Hepatocyte (in vitro differentiated cells): ENCODE data around the gene PCDHGB3. TPM values are rescaled to one million over a fixed set of nuclear protein-coding genes. Genes with fewer than 3 reads are reported as not detected.
"Not testable (repeated sequence)": the region's sequence is repeated elsewhere in the genome, so short reads cannot be mapped to it uniquely, and the experiment has no call there.

ENCODE experiments used
- DNase-seq: peaks from one replicate; pipeline ENCODE4 v3.0.0-alpha.2; 2016; ENCODE audit warnings: low spot score
- H2AFZ ChIP-seq: fragments of 200-600 bp; sonication (generic); 2 replicates; pipeline ENCODE4 v1.6.0; 2016; ENCODE audit warnings: antibody characterized with exemption, mild to moderate bottlenecking
- H3K27ac ChIP-seq: fragments of 200-600 bp; sonication (generic); 2 replicates; pipeline ENCODE4 v1.5.1; 2016; ENCODE audit warnings: mild to moderate bottlenecking
- H3K27me3 ChIP-seq: fragments of 200-600 bp; sonication (generic); 2 replicates; pipeline ENCODE4 v1.6.1; 2016
- H3K36me3 ChIP-seq: fragments of 200-600 bp; sonication (generic); replicated peaks from 2 replicates; pipeline ENCODE4 v1.5.1; 2016; ENCODE audit warnings: low read depth; ENCODE audit not compliant: insufficient read depth
- H3K4me1 ChIP-seq: fragments of 200-600 bp; sonication (generic); 2 replicates; pipeline ENCODE4 v1.5.1; 2016; ENCODE audit warnings: mild to moderate bottlenecking, moderate library complexity; ENCODE audit not compliant: insufficient read depth
- H3K4me2 ChIP-seq: fragments of 200-600 bp; sonication (generic); 2 replicates; pipeline ENCODE4 v1.6.0; 2016
- H3K4me3 ChIP-seq: fragments of 200-600 bp; sonication (generic); 2 replicates; pipeline ENCODE4 v1.5.1; 2016; ENCODE audit warnings: mild to moderate bottlenecking
- H3K79me2 ChIP-seq: fragments of 200-600 bp; sonication (generic); 2 replicates; pipeline ENCODE4 v1.6.0; 2017; ENCODE audit warnings: mild to moderate bottlenecking
- H3K9me2 ChIP-seq: fragments of 200-600 bp; sonication (generic); replicated peaks from 2 replicates; pipeline ENCODE4 v1.6.0; 2017; ENCODE audit warnings: mild to moderate bottlenecking; ENCODE audit not compliant: insufficient read depth
- H3K9me3 ChIP-seq: fragments of 200-600 bp; sonication (generic); 2 replicates; pipeline ENCODE4 v1.5.1; 2016; ENCODE audit warnings: low read depth, mild to moderate bottlenecking
- H4K20me1 ChIP-seq: fragments of 200-600 bp; sonication (generic); 2 replicates; pipeline ENCODE4 v1.6.0; 2016; ENCODE audit warnings: mild to moderate bottlenecking; ENCODE audit not compliant: insufficient read depth, poor library complexity, severe bottlenecking
- CTCF ChIP-seq: fragments of 200-600 bp; sonication (generic); IDR thresholded peaks from 2 replicates; pipeline ENCODE4 v1.5.1; 2016; ENCODE audit warnings: antibody characterized with exemption, mild to moderate bottlenecking; ENCODE audit not compliant: poor library complexity
- EZH2 ChIP-seq: fragments of 200-600 bp; sonication (generic); IDR thresholded peaks from 2 replicates; pipeline ENCODE4 v1.6.1; 2016; ENCODE audit warnings: antibody characterized with exemption, mild to moderate bottlenecking, borderline replicate concordance
- EZH2phosphoT487 ChIP-seq: fragments of 200-600 bp; sonication (generic); IDR thresholded peaks from one replicate; pipeline ENCODE4 v1.6.1; 2018; ENCODE audit warnings: antibody characterized with exemption, mild to moderate bottlenecking, low read depth, moderate library complexity; ENCODE audit not compliant: unreplicated experiment, severe bottlenecking
- WGBS: methylation state at CpG from one replicate; pipeline ENCODE4 v1.1.6; 2016; ENCODE audit warnings: low lambda C conversion rate; ENCODE audit errors: missing lambda C conversion rate; 5-methylcytosine and 5-hydroxymethylcytosine counted together
- polyA plus RNA-seq: library from polyadenylated mRNA; unstranded; fragments of >200 nt; fragmentation: Nextera tagmentation; extraction: Ambion mirVana; gene quantifications from 2 replicates; pipeline ENCODE4 v1.2.1, GENCODE V29; 2016
- total RNA-seq: library from RNA; depleted of rRNA; stranded (reverse); fragments of >200 nt; gene quantifications from 2 replicates; pipeline ENCODE4 v1.2.3, GENCODE V29; 2014

PCDHGB3 gene
- total and polyA plus RNA-seq, 2 experiments from 2014 or later: not detected

- Histone ChIP-seq H3K4me3 (peak within 1 kb of the TSS; percentile 41), H3K4me2 (peak within 1 kb of the TSS; percentile 78), H2AFZ (peak within 1 kb of the TSS; percentile 74), H3K79me2 (peaks cover 23% of the 10 kb centered on the region), H3K27ac (peak within 1 kb of the TSS; percentile 83), H3K9me3 (peaks cover 37% of the 10 kb centered on the region)
- peak; percentile 79 for TF ChIP-seq CTCF
- 9% methylated on average over 51 of the region's 51 CpGs for WGBS
- not testable (repeated sequence) for H3K27me3 ChIP-seq, H4K20me1 ChIP-seq, H3K4me1 ChIP-seq, H3K9me2 ChIP-seq, H3K36me3 ChIP-seq
- peak; percentile 83 for DNase-seq
These were observed 37.9 kb downstream of the PCDHGB3 start, which contains the start of gene PCDHGB6 for GRCh38 chr5:141407790-141408505. TSS of gene PCDHGB6 (plus strand) at chr5:141408021. CDS start at chr5:141408203, 182 bp downstream.

GRCh38 chr5:141409598-141410306 lies 39.7 kb downstream of the PCDHGB3 start:
- TF ChIP-seq EZH2: no peak
- TF ChIP-seq CTCF: no peak
- no peak for TF ChIP-seq EZH2phosphoT487
- H3K9me3 ChIP-seq: peaks cover 40% of the 10 kb centered on the region
- H3K27me3 ChIP-seq: no peaks in the 10 kb centered on the region

GRCh38 chr5:141411575-141411974 lies 41.5 kb downstream of the PCDHGB3 start:
- TF ChIP-seq CTCF (no peak), EZH2 (no peak), EZH2phosphoT487 (no peak)
- 97% methylated on average over 3 of the region's 3 CpGs for WGBS
- no peak overlapping the region for H3K4me3 ChIP-seq
- peak overlapping the region; percentile 41 for H3K4me2 ChIP-seq
- no peaks in the 10 kb centered on the region for H3K4me1 ChIP-seq
- peaks cover 43% of the 10 kb centered on the region for H3K9me3 ChIP-seq
- DNase-seq: no peak
- H3K79me2 ChIP-seq: peaks cover 25% of the 10 kb centered on the region
- H3K27ac ChIP-seq: no peak overlapping the region
- H3K9me2 ChIP-seq: no peaks in the 10 kb centered on the region
- peaks cover 7% of the 10 kb centered on the region for H3K36me3 ChIP-seq
- H3K27me3 ChIP-seq: no peaks in the 10 kb centered on the region
- H4K20me1 ChIP-seq: no peaks in the 10 kb centered on the region
- H2AFZ ChIP-seq: no peak overlapping the region

More at GRCh38 chr5:141409598-141410306, 39.7 kb downstream of the PCDHGB3 start:
- Histone ChIP-seq H3K4me3 (no peak overlapping the region), H3K4me1 (no peaks in the 10 kb centered on the region), H3K4me2 (no peak overlapping the region), H2AFZ (no peak overlapping the region), H3K79me2 (peaks cover 23% of the 10 kb centered on the region), H3K36me3 (peaks cover 7% of the 10 kb centered on the region), H3K9me2 (no peaks in the 10 kb centered on the region), H3K27ac (no peak overlapping the region), H4K20me1 (no peaks in the 10 kb centered on the region)
- WGBS: 98% methylated on average over 58 of the region's 64 CpGs
- no peak for DNase-seq
